ENCODE data around the gene CPA5. TPM values are rescaled to one million over a fixed set of nuclear protein-coding genes. Genes with fewer than 3 reads are reported as not detected.

The CPA5 gene
- total RNA-seq, 2 donors from 2014 or later = not detected

- no peaks in the 10 kb centered on the region for H3K36me3 ChIP-seq
- H3K27me3 ChIP-seq (replicated peaks; ENCODE audit: insufficient read depth) = no peaks in the 10 kb centered on the region
- no peaks in the 10 kb centered on the region for H3K9me3 ChIP-seq
- ATAC-seq (ENCODE audit: insufficient number of reproducible peaks, low FRiP score, low read depth) (no peak), DNase-seq (ENCODE audit: low spot score) (no peak)
- H3K4me3 ChIP-seq = no peak overlapping the region
- no peak for TF ChIP-seq CTCF (IDR thresholded peaks at IDR 0.05)
- peaks cover 18 to 55% of the 10 kb centered on the region in 2 donors for H3K4me1 ChIP-seq (ENCODE audit: control insufficient read depth in 1 of 2, low read depth in 2 of 2)
- H3K27ac ChIP-seq = no peak overlapping the region
Measured at GRCh38 chr7:130366564-130366963, 21.9 kb downstream of the CPA5 start.

GRCh38 chr7:130367088-130367755 is 22.6 kb downstream of the CPA5 start:
- H3K4me1 ChIP-seq (ENCODE audit: control insufficient read depth in 1 of 2, low read depth in 2 of 2) = peaks cover 18 to 62% of the 10 kb centered on the region in 2 donors
- ATAC-seq (ENCODE audit: insufficient number of reproducible peaks, low FRiP score, low read depth) (no peak), DNase-seq (ENCODE audit: low spot score) (no peak)
- no peak overlapping the region for H3K27ac ChIP-seq
- no peaks in the 10 kb centered on the region for H3K27me3 ChIP-seq (replicated peaks; ENCODE audit: insufficient read depth)
- H3K36me3 ChIP-seq = no peaks in the 10 kb centered on the region
- H3K9me3 ChIP-seq = no peaks in the 10 kb centered on the region
- no peak overlapping the region for H3K4me3 ChIP-seq
- TF ChIP-seq CTCF (IDR thresholded peaks at IDR 0.05) = no peak

- ATAC-seq (ENCODE audit: insufficient number of reproducible peaks, low FRiP score, low read depth) = no peak
- H3K9me3 ChIP-seq = no peaks in the 10 kb centered on the region
- no peaks in the 10 kb centered on the region for H3K27me3 ChIP-seq (replicated peaks; ENCODE audit: insufficient read depth)
- no peak overlapping the region for H3K27ac ChIP-seq
- no peak for DNase-seq (ENCODE audit: low spot score)
- no peaks in the 10 kb centered on the region for H3K36me3 ChIP-seq
- TF ChIP-seq CTCF (IDR thresholded peaks at IDR 0.05) = no peak
- no peak overlapping the region for H3K4me3 ChIP-seq
- peaks cover 26 to 69% of the 10 kb centered on the region in 2 donors for H3K4me1 ChIP-seq (ENCODE audit: control insufficient read depth in 1 of 2, low read depth in 2 of 2)
Measured at GRCh38 chr7:130367836-130368746, 23.5 kb downstream of the CPA5 start.

GRCh38 chr7:130369110-130369711 is 24.6 kb downstream of the CPA5 start:
- TF ChIP-seq CTCF (IDR thresholded peaks at IDR 0.05) = no peak
- Histone ChIP-seq H3K27me3 (replicated peaks; ENCODE audit: insufficient read depth) (no peaks in the 10 kb centered on the region), H3K36me3 (no peaks in the 10 kb centered on the region), H3K4me1 (ENCODE audit: control insufficient read depth in 1 of 2, low read depth in 2 of 2) (peaks cover 31 to 69% of the 10 kb centered on the region in 2 donors), H3K9me3 (no peaks in the 10 kb centered on the region), H3K4me3 (no peak overlapping the region), H3K27ac (peak overlapping the region in 1 of 2 donors; percentile 14)
- no peak for DNase-seq (ENCODE audit: low spot score)
- no peak for ATAC-seq (ENCODE audit: insufficient number of reproducible peaks, low FRiP score, low read depth)
